Mesothelial cell of epicardium (in vitro differentiated cells): ENCODE data around the gene PDCD1. TPM values are rescaled to one million over a fixed set of nuclear protein-coding genes. Genes with fewer than 3 reads are reported as not detected.

Experiments used
- total RNA-seq: library from RNA; stranded (reverse); gene quantifications from 3 replicates; pipeline ENCODE4 v1.2.1, GENCODE V29; 2021

The PDCD1 gene
- total RNA-seq, 1 donor from 2014 or later = not detected

Other genes starting within 250 kb of the PDCD1 start
- gene THAP4, start 221.7 kb downstream of the PDCD1 start, total RNA-seq = 45.7 to 51.5 TPM (median 50.1 TPM) in 3 replicates
- 125 to 135 TPM (median 133 TPM) in 3 replicates for gene ATG4B, start 221.2 kb downstream of the PDCD1 start, total RNA-seq
- 32.1 to 36.5 TPM (median 35.0 TPM) in 3 replicates for gene DTYMK, start 172.1 kb downstream of the PDCD1 start, total RNA-seq
- 50.8 to 56.9 TPM (median 51.8 TPM) in 3 replicates for gene ING5, start 156.9 kb downstream of the PDCD1 start, total RNA-seq
- 55.5 to 60.3 TPM (median 56.6 TPM) in 3 replicates for gene D2HGDH, start 124.3 kb downstream of the PDCD1 start, total RNA-seq
- gene GAL3ST2, start 82.1 kb downstream of the PDCD1 start, total RNA-seq = 0.86 to 1.1 TPM (median 1.1 TPM) in 3 replicates
- gene NEU4, start 49.7 kb downstream of the PDCD1 start, total RNA-seq = 0.87 to 1.8 TPM (median 1.7 TPM) in 3 replicates
- gene RTP5, start 10.8 kb upstream of the PDCD1 start, total RNA-seq = not detected in 3 replicates